ENCODE results near the gene IGSF22.
"Not testable (repeated sequence)": the region's sequence is repeated elsewhere in the genome, so short reads cannot be mapped to it uniquely, and the experiment has no call there.

IGSF22 gene

DNA sequence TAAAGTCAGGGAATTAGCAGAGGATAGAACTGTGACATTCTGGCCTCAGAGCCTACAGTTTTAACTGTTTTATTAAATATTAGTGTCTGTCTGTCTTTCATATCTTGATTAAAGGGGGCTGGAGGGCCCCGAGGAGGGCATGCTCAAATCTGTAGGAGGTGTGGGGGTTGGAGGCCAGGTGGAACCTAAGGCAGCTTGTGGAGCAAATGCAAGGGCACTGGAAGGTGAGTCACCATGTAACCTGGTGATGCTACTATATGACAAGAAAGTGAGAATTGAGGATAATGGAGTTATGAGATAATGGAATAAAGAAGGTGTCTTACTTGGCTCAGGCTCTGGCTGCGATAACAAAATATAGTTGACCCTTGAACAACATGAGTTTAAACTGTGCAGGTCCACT lies 54.7 kb downstream of the IGSF22 start:
- peaks cover 7% of the 10 kb centered on the region for H3K4me1 Mint-ChIP-seq
- TF ChIP-seq, protein P1, sequence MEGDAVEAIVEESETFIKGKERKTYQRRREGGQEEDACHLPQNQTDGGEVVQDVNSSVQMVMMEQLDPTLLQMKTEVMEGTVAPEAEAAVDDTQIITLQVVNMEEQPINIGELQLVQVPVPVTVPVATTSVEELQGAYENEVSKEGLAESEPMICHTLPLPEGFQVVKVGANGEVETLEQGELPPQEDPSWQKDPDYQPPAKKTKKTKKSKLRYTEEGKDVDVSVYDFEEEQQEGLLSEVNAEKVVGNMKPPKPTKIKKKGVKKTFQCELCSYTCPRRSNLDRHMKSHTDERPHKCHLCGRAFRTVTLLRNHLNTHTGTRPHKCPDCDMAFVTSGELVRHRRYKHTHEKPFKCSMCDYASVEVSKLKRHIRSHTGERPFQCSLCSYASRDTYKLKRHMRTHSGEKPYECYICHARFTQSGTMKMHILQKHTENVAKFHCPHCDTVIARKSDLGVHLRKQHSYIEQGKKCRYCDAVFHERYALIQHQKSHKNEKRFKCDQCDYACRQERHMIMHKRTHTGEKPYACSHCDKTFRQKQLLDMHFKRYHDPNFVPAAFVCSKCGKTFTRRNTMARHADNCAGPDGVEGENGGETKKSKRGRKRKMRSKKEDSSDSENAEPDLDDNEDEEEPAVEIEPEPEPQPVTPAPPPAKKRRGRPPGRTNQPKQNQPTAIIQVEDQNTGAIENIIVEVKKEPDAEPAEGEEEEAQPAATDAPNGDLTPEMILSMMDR (IDR thresholded peaks at IDR 0.05), result no peak

DNA sequence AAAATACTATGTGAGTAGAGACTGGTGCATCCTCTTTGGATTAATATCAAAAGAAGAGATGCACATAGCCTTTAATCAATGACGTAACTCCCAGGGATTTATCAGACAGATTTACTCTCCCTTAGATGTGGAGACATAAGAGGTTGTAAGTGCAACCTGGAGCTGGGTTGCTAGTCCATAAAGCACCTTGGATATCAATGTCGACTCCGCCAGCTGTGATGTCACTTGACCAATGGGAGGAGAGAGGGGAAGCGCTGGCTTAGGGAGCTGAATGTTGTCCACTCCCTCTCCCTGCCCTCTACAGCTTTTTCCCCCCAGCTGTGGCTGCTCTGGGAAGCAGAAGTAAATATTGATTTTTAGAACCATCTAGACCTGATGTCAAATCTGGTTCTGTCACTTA lies 56.3 kb downstream of the IGSF22 start:
- Mint-ChIP-seq H3K4me3 (no peak overlapping the region), H3K9me3 (no peaks in the 10 kb centered on the region), H3K27ac (no peak overlapping the region), H3K4me1 (peaks cover 7% of the 10 kb centered on the region), H3K36me3 (ENCODE audit: low read depth) (no peaks in the 10 kb centered on the region), H3K27me3 (ENCODE audit: low read depth, poor library complexity) (peaks cover 18% of the 10 kb centered on the region)
- no peak for DNase-seq
- TF ChIP-seq, protein P1 (IDR thresholded peaks at IDR 0.05), result no peak

More for the DNA sequence above, 54.7 kb downstream of the IGSF22 start:
- H3K36me3 Mint-ChIP-seq (ENCODE audit: low read depth), result no peaks in the 10 kb centered on the region
- H3K4me3 Mint-ChIP-seq, result no peak overlapping the region
- no peaks in the 10 kb centered on the region for H3K9me3 Mint-ChIP-seq
- no peak overlapping the region for H3K27ac Mint-ChIP-seq
- peaks cover 7% of the 10 kb centered on the region for H3K27me3 Mint-ChIP-seq (ENCODE audit: low read depth, poor library complexity)
- DNase-seq, result no peak

DNA sequence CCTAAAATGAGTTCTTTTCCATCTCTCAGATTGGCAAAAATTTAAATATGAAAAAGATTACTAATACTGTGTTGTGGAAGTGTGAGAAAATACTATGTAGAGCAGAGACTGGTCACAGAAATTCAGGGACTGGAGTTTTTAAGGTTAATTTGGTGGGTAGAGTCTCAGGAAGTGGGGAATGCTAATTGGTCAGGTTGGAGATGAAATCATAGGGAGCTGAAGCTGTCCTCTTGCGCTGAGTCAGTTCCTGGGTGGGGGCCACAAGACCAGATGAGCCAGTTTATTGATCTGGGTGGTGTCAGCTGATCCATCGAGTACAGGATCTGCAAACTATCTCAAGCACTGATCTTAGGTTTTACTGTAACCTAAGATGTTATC lies 56.8 kb downstream of the IGSF22 start:
- no peak for DNase-seq
- peaks cover 20% of the 10 kb centered on the region for H3K27me3 Mint-ChIP-seq (ENCODE audit: low read depth, poor library complexity)
- no peak overlapping the region for H3K4me3 Mint-ChIP-seq
- H3K9me3 Mint-ChIP-seq, result no peaks in the 10 kb centered on the region
- H3K27ac Mint-ChIP-seq, result no peak overlapping the region
- H3K36me3 Mint-ChIP-seq (ENCODE audit: low read depth), result no peaks in the 10 kb centered on the region
- peaks cover 7% of the 10 kb centered on the region for H3K4me1 Mint-ChIP-seq
- TF ChIP-seq, protein P1 (IDR thresholded peaks at IDR 0.05), result no peak

DNA sequence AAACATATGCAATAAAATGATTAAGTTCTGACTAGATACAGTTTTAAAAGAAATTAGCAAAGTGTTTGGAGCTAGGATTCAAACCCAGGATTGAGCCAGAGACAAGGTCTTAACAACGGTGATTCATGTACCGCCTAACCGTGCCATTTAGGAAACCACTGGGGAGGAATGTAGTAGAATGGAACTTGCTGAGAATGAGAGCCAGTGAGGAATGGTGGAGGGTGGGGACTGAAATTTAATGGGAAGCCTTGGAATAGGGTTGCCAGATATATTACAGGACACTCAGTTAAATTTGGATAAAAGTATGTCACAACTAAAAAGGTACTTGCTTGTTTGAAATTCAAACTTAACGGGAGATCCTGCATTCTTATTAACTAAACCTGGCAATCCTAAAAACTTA lies 57.9 kb downstream of the IGSF22 start:
- TF ChIP-seq, protein P1 (IDR thresholded peaks at IDR 0.05), result no peak
- Mint-ChIP-seq H3K4me1 (peaks cover 7% of the 10 kb centered on the region), H3K4me3 (no peak overlapping the region), H3K27ac (peak overlapping the region; percentile 26), H3K9me3 (peaks cover under 1% of the 10 kb centered on the region), H3K36me3 (ENCODE audit: low read depth) (no peaks in the 10 kb centered on the region), H3K27me3 (ENCODE audit: low read depth, poor library complexity) (peaks cover 20% of the 10 kb centered on the region)
- DNase-seq, result no peak

DNA sequence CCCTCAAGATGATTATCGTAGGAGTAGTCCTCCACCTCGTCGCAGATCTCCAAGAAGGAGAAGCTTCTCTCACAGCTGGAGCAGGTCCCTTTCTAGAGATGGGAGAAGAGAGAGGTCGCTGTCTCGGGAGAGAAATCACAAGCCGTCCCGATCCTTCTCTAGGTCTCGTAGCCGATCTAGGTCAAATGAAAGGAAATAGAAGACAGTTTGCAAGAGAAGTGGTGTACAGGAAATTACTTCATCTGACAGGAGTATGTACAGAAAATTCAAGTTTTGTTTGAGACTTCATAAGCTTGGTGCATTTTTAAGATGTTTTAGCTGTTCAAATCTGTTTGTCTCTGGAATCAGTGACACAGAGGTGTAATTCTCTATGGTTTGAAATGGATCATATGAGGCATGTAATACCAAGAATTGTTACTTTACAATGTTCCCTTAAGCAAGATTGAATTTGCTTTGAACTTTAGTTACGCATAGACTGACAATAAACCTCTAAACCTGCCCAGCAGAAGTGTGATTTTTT lies 60.6 kb downstream of the IGSF22 start:
- H3K27ac Mint-ChIP-seq; DNase-seq; H3K9me3 Mint-ChIP-seq; H3K36me3 Mint-ChIP-seq (ENCODE audit: low read depth); H3K4me1 Mint-ChIP-seq; H3K4me3 Mint-ChIP-seq: not testable (repeated sequence)
- peaks cover 38% of the 10 kb centered on the region for H3K27me3 Mint-ChIP-seq (ENCODE audit: low read depth, poor library complexity)

DNA sequence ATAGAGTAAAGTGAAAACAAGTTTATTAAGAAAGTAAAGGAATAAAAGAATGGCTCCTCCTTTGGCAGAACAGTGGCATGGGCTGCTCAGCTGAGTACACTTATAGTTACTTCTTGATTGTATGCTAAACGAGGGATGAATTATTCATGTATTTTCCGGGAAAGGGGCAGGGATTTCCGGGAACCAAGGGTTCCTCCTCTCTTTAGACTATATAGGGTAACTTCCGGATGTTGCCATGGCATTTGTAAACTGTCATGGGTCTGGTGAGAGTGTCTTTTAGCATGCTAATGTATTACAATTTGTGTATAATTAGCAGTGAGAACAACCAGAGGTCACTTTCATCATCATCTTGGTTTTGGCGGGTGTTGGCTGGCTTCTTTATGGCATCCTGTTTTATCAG lies 68.3 kb downstream of the IGSF22 start:
- H3K27me3 Mint-ChIP-seq (ENCODE audit: low read depth, poor library complexity), result peaks cover 32% of the 10 kb centered on the region
- H3K4me3 Mint-ChIP-seq, result no peak overlapping the region
- H3K4me1 Mint-ChIP-seq, result no peaks in the 10 kb centered on the region
- TF ChIP-seq, protein P1 (IDR thresholded peaks at IDR 0.05), result no peak
- H3K27ac Mint-ChIP-seq, result no peak overlapping the region
- DNase-seq, result no peak
- peaks cover 22% of the 10 kb centered on the region for H3K9me3 Mint-ChIP-seq
- no peaks in the 10 kb centered on the region for H3K36me3 Mint-ChIP-seq (ENCODE audit: low read depth)
